Measurements from ENCODE around the gene TTLL11. TPM values are rescaled to one million over a fixed set of nuclear protein-coding genes. Genes with fewer than 3 reads are reported as not detected.

Gene TTLL11
- total and polyA plus RNA-seq, 2 of the 8 experiments (the other 6 are each of a cell fraction or from before 2014, with no cell fraction given), result 0.56 to 0.80 TPM

- no peak overlapping the region for H3K23ac ChIP-seq (ENCODE audit: insufficient read length)
- H4K91ac ChIP-seq (replicated peaks; ENCODE audit: insufficient read length, low read length), result no peak overlapping the region
- H3K27ac ChIP-seq (ENCODE audit: low read depth, low read length), result no peak overlapping the region
- no peaks in the 10 kb centered on the region; a peak in 2 of 7 replicates for H3K27me3 ChIP-seq (replicated peaks in 1 of 4; ENCODE audit: control insufficient read depth in 3 of 4, extremely low read depth in 1 of 4, insufficient read depth in 3 of 4, low read length in 3 of 4)
- H3K4me1 ChIP-seq (replicated peaks in 1 of 4; ENCODE audit: control insufficient read depth in 3 of 4, insufficient read depth in 4 of 4, low read length in 3 of 4), result peaks cover 6 to 18% (median 11%) of the 10 kb centered on the region in 4 experiments
- no peak overlapping the region for H3K56ac ChIP-seq (replicated peaks; ENCODE audit: insufficient read length, low read depth, low read length)
- no peaks in the 10 kb centered on the region for H4K20me1 ChIP-seq (replicated peaks in 1 of 2; ENCODE audit: control insufficient read depth in 1 of 2, insufficient read depth in 2 of 2, low read length in 2 of 2)
- H3K36me3 ChIP-seq (ENCODE audit: control insufficient read depth in 2 of 4, insufficient read depth in 4 of 4, low read length in 3 of 4), result no peaks in the 10 kb centered on the region
- no peak overlapping the region for H2BK5ac ChIP-seq (ENCODE audit: low read depth, low read length)
- DNase-seq (ENCODE audit: low read depth in 1 of 2, low spot score in 2 of 2), result no peak
- H3K4me3 ChIP-seq (ENCODE audit: extremely low read depth in 1 of 4, insufficient read depth in 2 of 4, low read depth in 3 of 4, low read length in 4 of 4), result no peak overlapping the region
- H3K4ac ChIP-seq (replicated peaks; ENCODE audit: insufficient read length, low read depth, low read length), result no peak overlapping the region
- H2AK5ac ChIP-seq (ENCODE audit: low read depth, low read length), result no peak overlapping the region
- 76% methylated on average over 9 of the region's 9 CpGs; no CpG with 5 or more reads in 1 of the 2 experiments for WGBS, 2 experiments (ENCODE audit: extremely low coverage in 1 of 2, insufficient coverage in 1 of 2, insufficient read length in 1 of 2, insufficient replicate concordance in 2 of 2, low coverage in 1 of 2, low lambda C conversion rate in 2 of 2, missing lambda C conversion rate in 1 of 2)
- H3K9me3 ChIP-seq (ENCODE audit: insufficient read depth in 2 of 2, low read depth in 1 of 2, low read length in 1 of 2), result no peaks in the 10 kb centered on the region
- H3K9ac ChIP-seq (replicated peaks in 1 of 4; ENCODE audit: extremely low read depth in 1 of 4, low read depth in 3 of 4, low read length in 3 of 4), result no peak overlapping the region
- no peaks in the 10 kb centered on the region for H3K23me2 ChIP-seq (ENCODE audit: low read depth, low read length)
- no peak overlapping the region for H2BK12ac ChIP-seq (ENCODE audit: low read depth, low read length)
- H2BK120ac ChIP-seq (replicated peaks; ENCODE audit: low read depth, low read length), result no peak overlapping the region
- H2BK15ac ChIP-seq (ENCODE audit: low read length), result no peak overlapping the region
- H2BK20ac ChIP-seq (ENCODE audit: low read length), result no peak overlapping the region
- no peaks in the 10 kb centered on the region for H3K79me2 ChIP-seq (ENCODE audit: control insufficient read depth in 1 of 2, insufficient read depth in 2 of 2, low read length in 2 of 2)
- FAIRE-seq, result no peak
- ChIA-PET CTCF (ENCODE audit: partially characterized antibody) (interaction anchor here (0.9 to 12.5 kb wide), 5 partner anchors 10 to 239 kb away, joined by 3 to 192 read pairs (median 6); no protein-coding TSS in a partner anchor), POLR2A (ENCODE audit: partially characterized antibody) (no interaction called here)
- no peak overlapping the region for H4K8ac ChIP-seq (ENCODE audit: extremely low read depth, insufficient read depth, low read length)
- no peak overlapping the region for H3K14ac ChIP-seq (ENCODE audit: insufficient read length)
- H2AFZ ChIP-seq (ENCODE audit: low read length), result no peak overlapping the region
- TF ChIP-seq RXRA (IDR thresholded peaks at IDR 0.05; ENCODE audit: insufficient read depth, low read depth, low read length), result no peak
- TF ChIP-seq PHF8 (conservative IDR thresholded peaks at IDR 0.05; ENCODE audit: low read depth, low read length), result no peak
- TF ChIP-seq JUND (IDR thresholded peaks at IDR 0.05; ENCODE audit: low read length), result no peak
- TF ChIP-seq KDM4A (IDR thresholded peaks at IDR 0.05; ENCODE audit: low read depth, low read length, severe bottlenecking), result no peak
- no peak for TF ChIP-seq EP300 (IDR thresholded peaks at IDR 0.05; ENCODE audit: borderline replicate concordance in 1 of 2, low read depth in 2 of 2, low read length in 2 of 2)
- no peak for TF ChIP-seq SAP30 (IDR thresholded peaks at IDR 0.05; ENCODE audit: insufficient read depth, insufficient replicate concordance, low read length)
- no peak for TF ChIP-seq POLR2AphosphoS5 (IDR thresholded peaks at IDR 0.05; ENCODE audit: low read depth, low read length)
- no peak for TF ChIP-seq NRF1 (IDR thresholded peaks at IDR 0.05; ENCODE audit: low read depth, low read length)
- no peak for TF ChIP-seq ASH2L (IDR thresholded peaks at IDR 0.05; ENCODE audit: low read length)
- no peak for TF ChIP-seq GTF2F1 (IDR thresholded peaks at IDR 0.05; ENCODE audit: borderline replicate concordance, low read depth, low read length)
- no peak overlapping the region for H3K18ac ChIP-seq (ENCODE audit: extremely low read depth, low read length)
- no peak overlapping the region for H4K5ac ChIP-seq (ENCODE audit: insufficient read length, low read depth, low read length)
- H3K79me1 ChIP-seq (ENCODE audit: low read depth, low read length), result no peaks in the 10 kb centered on the region
- no peak overlapping the region for H3K4me2 ChIP-seq (ENCODE audit: insufficient read depth in 1 of 2, low read depth in 2 of 2, low read length in 2 of 2)
Observed at GRCh38 chr9:122111413-122112085, 18.4 kb upstream of the TTLL11 start.

All from H1 (cell line).